ENCODE data around the gene CD248. TPM values are rescaled to one million over a fixed set of nuclear protein-coding genes. Genes with fewer than 3 reads are reported as not detected.

Gene CD248
- total RNA-seq, 1 donor from 2014 or later: 95.2 TPM

DNA sequence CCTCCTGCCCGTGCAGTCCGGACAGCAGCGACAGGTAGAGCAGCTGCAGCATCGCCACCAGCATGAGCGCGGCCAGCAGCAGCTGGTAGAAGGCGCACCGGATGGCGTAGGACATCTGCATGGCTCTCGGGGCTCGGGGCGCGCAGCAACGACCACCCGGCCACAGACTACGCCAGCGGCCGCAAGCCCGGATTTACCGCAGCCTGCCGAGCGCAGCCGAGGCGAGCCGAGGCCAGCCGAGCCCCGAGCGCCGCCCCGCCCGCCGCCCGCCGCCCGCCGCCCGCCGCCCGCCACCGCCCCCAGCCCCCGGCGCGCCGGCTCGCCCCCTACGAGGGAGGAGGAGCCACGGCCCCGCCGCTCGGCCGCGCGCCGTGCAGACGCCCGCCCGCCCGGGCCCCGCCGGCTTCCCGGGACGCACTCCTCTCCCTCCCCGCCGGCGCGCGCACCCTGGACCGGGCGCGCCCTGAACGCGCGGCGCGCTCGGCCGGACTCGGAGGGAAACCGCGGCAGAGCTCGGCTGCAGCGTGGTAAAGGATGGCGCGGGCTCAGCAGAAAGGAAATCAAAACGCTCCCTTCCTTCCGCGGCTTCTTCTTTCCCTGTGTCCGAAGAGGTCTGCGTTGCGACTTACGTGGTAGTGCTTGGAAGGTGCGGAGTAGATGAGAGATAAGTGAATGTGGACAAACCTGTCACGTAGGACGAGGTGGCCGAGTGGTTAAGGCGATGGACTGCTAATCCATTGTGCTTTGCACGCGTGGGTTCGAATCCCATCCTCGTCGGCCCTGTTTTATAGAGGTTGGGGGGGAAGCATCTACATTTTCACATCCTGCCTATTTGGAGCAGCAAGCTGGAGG lies 30.8 kb upstream of the CD248 start, which contains the start of gene B4GAT1:
TSS of gene B4GAT1 (minus strand) at position 205 of the 852 bp plus-strand sequence. CDS start at position 121, 84 bp downstream.
- peaks cover 48% of the 10 kb centered on the region for H3K4me1 Mint-ChIP-seq
- H3K36me3 Mint-ChIP-seq: peaks cover 2% of the 10 kb centered on the region
- H3K9me3 Mint-ChIP-seq: no peaks in the 10 kb centered on the region

DNA sequence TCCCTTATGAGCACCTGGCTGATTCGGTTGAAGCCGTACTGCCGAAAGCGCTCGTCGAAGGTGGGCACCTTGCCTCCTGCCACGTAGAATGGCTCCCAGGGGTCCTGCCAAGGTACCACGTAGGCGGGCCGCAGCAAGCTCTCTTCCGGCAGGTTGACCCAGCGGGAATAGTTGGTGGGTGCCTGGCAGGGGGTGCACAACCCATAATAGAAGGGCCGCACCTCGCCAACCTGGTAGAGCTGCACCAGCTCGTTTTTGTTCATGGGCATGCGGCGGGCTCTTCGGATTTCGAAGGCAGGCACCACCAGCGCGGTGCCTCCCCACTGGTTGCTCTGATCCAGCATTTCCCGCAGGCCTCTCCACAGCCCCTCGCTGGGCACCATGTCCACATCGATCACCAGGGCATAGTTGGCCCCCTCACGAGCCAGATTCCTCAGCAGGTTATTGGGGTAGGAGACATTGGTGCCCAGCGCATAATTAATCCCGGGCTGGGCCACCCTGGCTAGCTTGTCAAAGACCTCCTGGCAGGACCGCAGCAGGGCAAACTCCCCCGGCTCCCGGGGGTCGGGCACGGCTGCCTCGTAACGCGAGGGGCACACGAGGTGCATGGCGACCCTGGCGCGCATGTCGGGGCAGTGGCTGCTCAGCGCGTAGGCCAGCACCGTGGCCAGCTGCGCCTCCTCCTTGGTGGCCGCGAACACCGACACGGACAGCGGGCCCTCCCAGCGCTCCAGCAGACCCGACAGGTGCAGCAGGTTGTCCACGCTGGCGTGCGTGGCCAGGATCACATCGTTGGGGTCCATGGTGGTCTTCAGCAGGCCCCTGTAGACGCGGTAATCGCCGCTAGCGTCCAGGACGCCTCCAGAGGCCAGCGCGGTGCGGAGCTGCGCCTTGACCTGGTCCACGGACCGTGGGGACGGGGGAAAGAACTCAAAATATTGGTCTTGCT lies 29.9 kb upstream of the CD248 start:
- H3K4me1 Mint-ChIP-seq: peaks cover 48% of the 10 kb centered on the region
- peak overlapping the region; percentile 67 for H3K27ac Mint-ChIP-seq
- H3K36me3 Mint-ChIP-seq: no peaks in the 10 kb centered on the region

More for the DNA sequence above, 30.8 kb upstream of the CD248 start, which contains the start of gene B4GAT1:
- DNase-seq (ENCODE audit: low spot score in 2 of 2, unreplicated experiment in 2 of 2): peak; percentile 61 to 85
- peak within 1 kb of the TSS; percentile 96 for H3K4me3 Mint-ChIP-seq
- TF ChIP-seq, protein P1, sequence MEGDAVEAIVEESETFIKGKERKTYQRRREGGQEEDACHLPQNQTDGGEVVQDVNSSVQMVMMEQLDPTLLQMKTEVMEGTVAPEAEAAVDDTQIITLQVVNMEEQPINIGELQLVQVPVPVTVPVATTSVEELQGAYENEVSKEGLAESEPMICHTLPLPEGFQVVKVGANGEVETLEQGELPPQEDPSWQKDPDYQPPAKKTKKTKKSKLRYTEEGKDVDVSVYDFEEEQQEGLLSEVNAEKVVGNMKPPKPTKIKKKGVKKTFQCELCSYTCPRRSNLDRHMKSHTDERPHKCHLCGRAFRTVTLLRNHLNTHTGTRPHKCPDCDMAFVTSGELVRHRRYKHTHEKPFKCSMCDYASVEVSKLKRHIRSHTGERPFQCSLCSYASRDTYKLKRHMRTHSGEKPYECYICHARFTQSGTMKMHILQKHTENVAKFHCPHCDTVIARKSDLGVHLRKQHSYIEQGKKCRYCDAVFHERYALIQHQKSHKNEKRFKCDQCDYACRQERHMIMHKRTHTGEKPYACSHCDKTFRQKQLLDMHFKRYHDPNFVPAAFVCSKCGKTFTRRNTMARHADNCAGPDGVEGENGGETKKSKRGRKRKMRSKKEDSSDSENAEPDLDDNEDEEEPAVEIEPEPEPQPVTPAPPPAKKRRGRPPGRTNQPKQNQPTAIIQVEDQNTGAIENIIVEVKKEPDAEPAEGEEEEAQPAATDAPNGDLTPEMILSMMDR (IDR thresholded peaks at IDR 0.05; ENCODE audit: unreplicated experiment): no peak
- peak within 1 kb of the TSS; percentile 96 for H3K27ac Mint-ChIP-seq
- peaks cover 2% of the 10 kb centered on the region for H3K27me3 Mint-ChIP-seq (ENCODE audit: low read depth)

DNA sequence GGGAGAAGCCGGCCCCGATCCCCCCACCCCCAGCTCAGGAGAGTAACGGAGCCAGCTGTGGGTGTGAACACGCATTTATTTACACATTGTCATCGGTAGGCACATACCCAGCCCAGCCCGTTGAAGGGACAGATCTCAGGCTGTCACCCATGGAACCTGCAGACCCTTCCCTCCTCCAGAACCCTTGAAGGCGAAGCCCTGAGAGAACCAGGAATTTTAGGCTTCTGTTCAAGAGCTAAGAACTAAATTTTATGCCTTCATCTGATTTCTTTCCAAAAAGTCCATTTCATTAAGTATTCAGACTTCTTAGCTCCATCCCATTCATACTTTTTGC lies 28.4 kb upstream of the CD248 start:
- Mint-ChIP-seq H3K27me3 (ENCODE audit: low read depth) (peaks cover 2% of the 10 kb centered on the region), H3K27ac (peak overlapping the region; percentile 97), H3K4me3 (peak overlapping the region; percentile 96), H3K36me3 (peaks cover under 1% of the 10 kb centered on the region), H3K4me1 (peaks cover 48% of the 10 kb centered on the region), H3K9me3 (no peaks in the 10 kb centered on the region)
- no peak for DNase-seq (ENCODE audit: low spot score in 2 of 2, unreplicated experiment in 2 of 2)
- TF ChIP-seq, protein P1 (IDR thresholded peaks at IDR 0.05; ENCODE audit: unreplicated experiment): no peak

More for the DNA sequence above, 29.9 kb upstream of the CD248 start:
- TF ChIP-seq, protein P1 (IDR thresholded peaks at IDR 0.05; ENCODE audit: unreplicated experiment): no peak
- no peaks in the 10 kb centered on the region for H3K9me3 Mint-ChIP-seq
- peaks cover 2% of the 10 kb centered on the region for H3K27me3 Mint-ChIP-seq (ENCODE audit: low read depth)
- peak overlapping the region; percentile 96 for H3K4me3 Mint-ChIP-seq
- DNase-seq (ENCODE audit: low spot score in 2 of 2, unreplicated experiment in 2 of 2): no peak

DNA sequence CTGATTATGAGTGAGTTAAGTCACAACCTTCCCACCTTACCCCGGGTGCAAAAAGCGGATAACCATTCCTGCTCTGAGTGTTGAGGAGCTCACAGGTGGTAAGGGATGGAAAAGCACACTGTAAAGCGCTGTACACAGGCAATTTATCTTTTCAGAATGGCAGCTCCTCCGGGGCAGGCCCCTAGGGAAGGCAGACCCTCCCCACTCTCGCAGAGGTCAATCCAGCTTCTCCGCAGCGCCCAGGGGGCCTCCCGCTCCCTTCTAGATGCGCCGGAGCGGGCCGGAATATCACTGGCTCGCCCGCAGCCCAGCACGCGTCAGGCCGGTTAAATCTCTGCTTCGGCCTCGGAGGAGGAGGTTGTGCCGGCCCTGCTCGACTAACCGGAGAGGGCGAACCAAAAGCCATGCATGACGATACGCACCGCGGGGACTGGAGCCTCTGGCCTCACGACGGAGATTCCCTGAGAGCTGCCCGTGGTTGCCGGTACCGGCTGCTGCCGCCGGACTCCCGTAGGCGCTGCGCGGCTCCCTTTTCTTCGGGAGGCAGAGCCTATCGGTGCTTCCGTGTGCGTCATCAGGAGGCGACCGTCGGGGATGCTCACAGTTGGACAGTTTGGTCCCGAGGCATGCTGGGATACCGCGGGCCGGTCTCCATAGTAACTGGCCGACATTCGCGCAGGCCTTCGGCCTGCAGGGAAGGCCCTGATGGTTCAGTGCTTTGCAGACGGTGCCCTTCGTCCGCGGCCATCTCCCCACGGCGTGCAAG lies 27.9 kb upstream of the CD248 start, which contains the start of gene BRMS1:
TSS of gene BRMS1 (minus strand) at position 555 of the 766 bp plus-strand sequence. CDS start 2,870 bp downstream, outside the sequence.
- peaks cover 48% of the 10 kb centered on the region for H3K4me1 Mint-ChIP-seq
- H3K4me3 Mint-ChIP-seq: peak within 1 kb of the TSS; percentile 96

More for the DNA sequence above, 27.9 kb upstream of the CD248 start, which contains the start of gene BRMS1:
- peaks cover 2% of the 10 kb centered on the region for H3K36me3 Mint-ChIP-seq
- TF ChIP-seq, protein P1 (IDR thresholded peaks at IDR 0.05; ENCODE audit: unreplicated experiment): no peak
- peak within 1 kb of the TSS; percentile 97 for H3K27ac Mint-ChIP-seq
- peak; percentile 94 to 98 for DNase-seq (ENCODE audit: low spot score in 2 of 2, unreplicated experiment in 2 of 2)
- peaks cover 2% of the 10 kb centered on the region for H3K27me3 Mint-ChIP-seq (ENCODE audit: low read depth)
- no peaks in the 10 kb centered on the region for H3K9me3 Mint-ChIP-seq

Data from mesothelial cell of epicardium (in vitro differentiated cells).